GM19043 (cell line): ENCODE data around the gene DNAJC13.
A peak's percentile ranks its signal among the peaks of the same experiment; 100 is the strongest.
"Not testable (repeated sequence)": the region's sequence is repeated elsewhere in the genome, so short reads cannot be mapped to it uniquely, and the experiment has no call there.

ENCODE experiments used
- ATAC-seq: cut with Tn5 transposase; IDR thresholded peaks from one replicate; pipeline ENCODE4 v1.9.1; 2021; ENCODE audit warnings: low read depth; ENCODE audit not compliant: unreplicated experiment

The DNAJC13 gene

DNA sequence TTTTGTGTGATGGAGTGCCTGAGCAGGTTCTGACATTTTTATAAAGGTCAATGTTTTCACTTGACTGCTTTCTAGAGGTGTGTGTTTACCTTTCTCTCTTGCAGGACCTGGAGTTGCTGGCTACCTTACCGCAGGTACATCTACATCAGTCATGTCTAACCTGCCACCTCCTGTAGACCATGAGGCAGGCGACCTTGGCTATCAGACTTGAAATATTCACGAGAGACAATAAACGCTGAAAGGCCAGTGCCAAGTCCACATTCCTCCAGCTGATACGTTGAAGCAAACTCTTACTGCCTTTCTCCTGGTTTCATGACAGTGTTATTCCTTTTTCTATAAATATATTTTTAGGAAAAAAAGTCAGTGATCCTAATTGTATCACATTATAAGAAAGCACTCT is 120.8 kb downstream of the DNAJC13 start:
- ATAC-seq, result no peak

DNA sequence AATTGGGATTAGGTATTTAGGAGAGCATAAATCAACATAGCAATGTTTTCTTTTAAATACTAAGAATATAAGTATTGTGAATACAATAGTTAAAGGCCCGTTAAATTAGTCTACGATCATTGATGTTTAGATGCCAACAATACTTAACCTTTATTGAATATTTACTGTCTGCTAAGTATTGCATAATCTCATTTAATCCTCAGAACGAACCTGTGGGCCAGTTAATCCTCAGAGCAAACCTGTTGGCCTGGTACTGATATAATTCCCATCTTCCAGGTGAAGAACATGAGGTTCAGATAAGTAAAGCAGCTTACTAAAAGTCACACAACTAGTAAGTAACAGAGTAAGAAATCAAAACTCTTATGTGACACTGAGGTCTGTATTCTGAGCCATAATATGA is 122.4 kb downstream of the DNAJC13 start:
- ATAC-seq, result no peak

DNA sequence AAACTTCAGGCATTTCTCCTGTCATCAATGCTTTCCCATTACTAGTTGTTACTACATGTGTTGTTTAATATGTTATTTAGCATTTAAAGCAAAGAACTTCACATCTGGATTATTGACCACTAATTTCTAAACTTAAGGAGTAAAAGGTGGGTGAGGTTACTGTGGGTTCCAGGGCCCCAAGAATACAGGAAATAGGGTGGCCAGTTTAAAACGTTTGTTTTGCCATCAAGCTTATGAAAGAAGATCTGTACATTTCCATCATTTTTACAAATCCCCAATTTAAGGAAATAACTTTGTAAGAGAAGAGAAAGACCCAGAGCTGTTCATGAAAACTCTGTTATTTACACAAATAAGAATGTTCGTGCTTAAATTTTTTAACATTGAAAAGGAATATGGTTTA is 125.3 kb downstream of the DNAJC13 start:
- no peak for ATAC-seq

DNA sequence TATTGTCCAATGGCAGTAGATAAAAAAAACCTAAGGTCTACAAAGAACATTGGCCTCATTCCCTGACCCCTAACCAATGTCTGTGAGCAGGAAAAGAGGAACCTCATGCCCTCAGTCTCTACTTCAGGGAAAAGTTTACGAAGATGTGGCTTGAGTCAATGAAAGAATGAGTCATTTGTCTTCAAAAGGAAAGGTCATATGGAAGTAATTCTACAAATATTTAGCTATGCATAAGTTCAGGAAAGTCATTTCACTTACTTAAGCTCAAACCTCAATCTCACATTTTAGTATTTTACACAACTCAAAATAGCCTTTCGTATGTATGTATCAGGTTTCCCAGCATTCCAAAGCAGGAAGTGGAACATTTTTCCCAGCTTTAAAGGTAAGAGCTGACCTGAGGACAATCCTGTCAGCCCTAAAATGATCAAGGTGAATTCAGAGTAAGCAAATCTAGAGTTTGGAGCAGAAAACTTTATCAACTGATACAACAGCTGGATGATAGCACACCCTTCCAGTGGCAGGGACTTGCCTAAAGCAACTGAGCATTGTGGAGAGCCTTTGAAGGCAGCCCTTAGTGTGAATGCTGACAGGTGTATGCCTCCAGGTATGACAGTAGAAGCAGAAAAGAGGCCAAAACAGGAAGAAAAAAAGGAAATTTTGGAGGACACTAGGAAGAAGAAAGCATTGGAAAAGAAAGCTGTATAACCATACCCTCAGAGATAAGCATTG is 125.9 kb downstream of the DNAJC13 start:
- no peak for ATAC-seq

DNA sequence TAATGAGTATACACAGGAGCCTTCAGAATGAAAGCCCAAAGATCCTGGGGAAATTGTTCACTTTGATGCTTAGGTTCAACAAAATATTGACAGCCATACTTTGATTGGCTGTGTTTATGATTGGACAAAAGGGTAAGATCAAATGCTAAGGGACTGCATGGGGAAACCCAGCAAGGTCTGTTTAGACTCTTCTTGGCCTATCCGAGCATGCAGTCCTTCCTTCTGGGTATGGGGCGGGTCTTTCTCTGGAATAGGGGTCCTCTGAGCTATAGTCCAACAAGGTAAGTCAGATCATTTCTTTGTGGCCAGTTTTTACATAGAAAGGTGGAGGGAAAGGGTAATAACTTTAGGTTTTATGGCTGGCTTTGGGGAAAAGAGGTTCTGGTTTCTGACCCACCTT is 126.8 kb downstream of the DNAJC13 start:
- ATAC-seq, result no peak

DNA sequence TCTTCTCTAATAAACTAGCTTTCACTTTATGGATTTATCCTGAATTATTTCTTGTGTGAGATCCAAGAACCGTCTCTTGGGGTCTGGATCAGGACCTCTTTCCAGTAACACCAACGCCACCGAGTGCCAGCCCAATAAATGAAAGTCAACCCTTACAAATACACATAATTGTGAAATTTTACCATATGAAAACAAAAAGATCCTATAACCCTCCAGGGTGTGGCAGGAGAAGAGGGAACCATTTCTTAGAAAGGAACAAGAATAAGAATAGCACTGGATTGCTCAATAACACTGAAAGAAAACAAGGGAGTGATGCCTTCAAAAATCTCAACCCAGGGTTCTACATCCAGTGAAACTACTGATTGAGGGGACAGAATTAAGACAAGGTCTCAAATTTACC is 128.2 kb downstream of the DNAJC13 start:
- no peak for ATAC-seq

DNA sequence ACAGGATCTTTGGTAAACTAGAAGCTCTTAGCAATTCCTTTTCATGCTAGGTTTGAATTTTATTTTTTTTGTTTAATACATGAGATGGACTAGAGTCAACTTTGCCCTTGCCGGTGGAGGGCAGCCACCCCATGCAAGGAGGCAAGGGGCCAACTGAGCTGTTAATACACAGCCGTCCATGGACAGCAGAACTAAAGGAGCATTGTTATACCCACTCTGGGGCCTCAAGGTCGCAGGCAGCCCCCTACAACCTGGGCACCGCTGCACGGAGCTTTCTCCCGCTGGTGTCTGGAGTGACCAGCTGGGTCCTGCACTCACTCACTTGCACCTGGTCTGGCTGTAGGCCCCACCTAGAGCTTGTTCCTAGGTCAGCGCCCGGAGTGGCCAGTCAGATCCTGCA is 131.9 kb downstream of the DNAJC13 start:
- ATAC-seq, result no peak

DNA sequence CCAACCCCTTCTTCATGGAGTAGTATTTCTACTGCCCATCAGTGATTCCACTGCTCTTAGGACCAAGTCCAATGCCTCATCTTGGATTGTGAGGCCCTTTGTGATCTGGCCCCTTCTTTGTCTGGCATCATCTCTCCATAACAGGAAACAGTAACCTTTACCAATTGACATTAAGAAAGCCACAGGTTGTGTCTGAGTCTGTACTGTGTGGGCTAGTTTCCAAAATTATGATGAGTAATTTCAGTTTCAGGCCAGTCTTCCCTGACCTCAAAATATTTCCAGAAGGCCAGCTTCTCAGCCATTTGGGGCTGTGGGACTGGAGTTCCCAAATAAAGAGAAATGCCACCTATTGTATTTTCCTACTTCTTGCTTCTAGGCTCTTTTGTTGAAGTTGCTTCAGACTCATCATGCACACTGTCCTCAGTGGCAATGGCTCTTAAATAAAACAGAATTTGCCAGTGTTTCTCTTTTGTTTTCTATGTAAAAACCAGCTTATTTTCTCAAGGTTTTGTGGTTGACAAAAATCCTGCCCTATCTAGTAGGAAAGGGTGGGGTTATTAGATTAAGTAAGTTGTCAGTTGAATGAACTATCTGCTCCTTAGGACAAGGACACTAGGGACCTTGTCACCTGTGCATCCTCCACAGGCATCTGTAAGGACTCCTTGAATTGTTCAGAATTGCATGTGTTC is 132.7 kb downstream of the DNAJC13 start:
- peak; percentile 66 for ATAC-seq

DNA sequence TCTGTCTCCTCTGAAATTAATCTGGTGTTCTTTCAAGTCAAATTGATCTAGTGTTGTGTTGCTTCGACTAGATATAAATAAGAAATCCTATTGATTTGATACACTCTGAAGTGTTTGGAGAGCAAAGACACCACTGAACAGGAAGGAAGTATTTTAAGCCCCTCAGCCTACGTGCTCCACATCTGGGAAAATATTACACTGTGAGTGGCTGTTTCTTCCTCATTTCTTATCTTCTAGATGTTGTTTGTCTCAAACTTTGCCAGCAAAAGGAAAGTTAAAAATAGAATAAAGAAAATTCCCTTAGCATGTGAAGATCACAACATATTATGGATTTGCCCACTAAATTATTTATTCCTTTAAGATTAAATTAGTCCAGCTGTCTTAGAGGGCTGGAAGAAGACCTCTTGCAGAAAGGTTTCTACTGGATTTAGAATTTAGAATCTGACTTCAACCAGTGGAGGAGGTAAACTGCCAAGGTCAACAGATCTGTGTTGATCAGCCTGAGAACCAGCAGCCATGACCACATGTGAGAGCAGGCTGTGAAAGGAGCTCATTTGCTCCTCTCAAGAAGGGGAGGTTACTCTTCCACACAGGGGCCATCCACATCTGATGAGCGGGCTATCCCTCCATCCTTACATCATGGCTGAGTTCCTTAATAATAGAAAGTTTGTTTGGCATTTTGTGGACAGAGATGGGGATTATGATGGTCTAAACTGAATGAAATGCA is 133.4 kb downstream of the DNAJC13 start:
- ATAC-seq, result no peak

DNA sequence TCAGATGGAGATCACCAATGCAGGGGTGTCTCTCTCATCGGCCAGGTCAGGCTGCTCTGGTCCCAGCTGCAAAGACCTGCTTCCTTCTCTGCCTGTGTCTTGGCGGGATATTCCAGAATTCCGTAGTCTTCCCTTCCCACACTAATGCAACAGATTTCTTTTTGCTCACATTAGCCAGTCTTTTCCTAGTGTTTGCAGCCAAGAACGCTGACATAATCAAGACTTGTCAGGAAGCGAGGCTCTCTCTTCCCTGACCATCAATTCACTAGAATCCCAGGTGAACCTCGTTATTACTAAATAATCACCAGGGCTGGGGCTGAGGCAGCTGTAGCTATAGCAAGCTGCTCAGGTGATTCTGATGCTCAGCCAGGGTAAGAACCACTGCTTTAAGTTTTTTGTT is 136.5 kb downstream of the DNAJC13 start:
- no peak for ATAC-seq

DNA sequence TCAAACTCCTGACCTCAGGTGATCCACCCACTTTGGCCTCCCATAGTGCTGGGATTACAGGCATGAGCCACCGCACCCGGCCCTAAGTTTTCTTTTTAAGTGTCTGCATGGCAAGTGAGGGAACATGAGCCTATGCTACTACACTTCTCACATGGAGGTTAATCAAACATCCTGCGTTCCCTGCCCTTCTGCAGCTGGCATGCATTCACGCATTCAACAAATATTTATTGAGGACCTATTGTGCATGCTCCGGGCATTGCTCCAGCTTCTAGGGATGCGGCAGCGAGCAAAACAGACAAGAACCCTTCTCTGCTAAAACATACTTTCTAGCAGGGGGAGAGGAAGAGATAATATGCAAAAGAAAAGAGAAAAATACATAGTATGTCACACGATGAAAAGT is 137.1 kb downstream of the DNAJC13 start:
- no peak for ATAC-seq

DNA sequence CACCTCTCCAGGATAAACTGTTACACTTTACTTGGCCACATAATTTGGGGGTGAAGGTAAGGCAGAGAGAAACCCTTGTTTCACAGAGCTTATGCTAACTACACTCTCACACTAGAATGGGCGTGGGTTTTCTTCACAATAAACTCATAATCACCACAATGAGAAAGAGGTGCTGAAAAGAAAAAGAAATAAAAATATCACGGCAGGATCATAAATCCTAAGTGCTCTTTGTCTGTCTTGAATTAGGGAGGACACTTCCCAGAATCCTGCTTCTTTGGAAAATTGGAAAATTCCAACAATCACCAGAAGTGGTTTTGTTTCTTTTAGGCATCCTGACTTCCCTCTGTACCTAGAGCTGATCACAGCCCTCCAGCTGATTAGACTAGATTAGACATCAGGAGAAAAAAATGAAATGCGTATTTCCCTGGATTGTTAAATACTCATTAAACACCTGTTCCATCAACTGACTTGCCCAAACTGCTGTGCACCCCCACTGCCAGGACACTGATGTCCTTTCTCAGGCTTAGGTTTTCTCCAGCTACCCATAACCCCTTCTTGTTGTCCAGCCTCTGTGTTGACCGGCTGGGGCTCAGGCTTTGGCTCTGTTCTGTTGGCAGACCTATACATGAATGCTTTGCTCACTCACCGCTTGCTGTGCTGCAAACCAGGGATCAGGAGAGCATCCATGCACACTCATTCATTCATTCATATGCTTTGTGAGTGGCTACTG is 138.2 kb downstream of the DNAJC13 start:
- ATAC-seq, result no peak

DNA sequence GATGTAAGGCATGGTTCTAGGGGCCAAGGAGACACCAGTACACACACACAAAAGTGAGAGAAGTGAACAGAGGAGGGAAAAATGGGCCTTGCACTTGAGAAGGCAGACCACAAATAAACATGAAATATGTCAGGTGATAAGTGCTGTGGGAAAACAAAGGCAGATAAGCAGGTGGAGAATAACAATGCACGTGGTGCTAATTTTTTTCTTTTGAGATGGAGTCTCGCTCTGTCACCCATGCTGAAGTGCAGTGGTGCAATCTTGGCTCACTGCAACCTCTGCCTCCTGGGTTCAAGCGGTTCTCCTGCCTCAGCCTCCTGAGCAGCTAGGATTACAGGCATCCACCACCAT is 138.7 kb downstream of the DNAJC13 start:
- ATAC-seq, result not testable (repeated sequence)

DNA sequence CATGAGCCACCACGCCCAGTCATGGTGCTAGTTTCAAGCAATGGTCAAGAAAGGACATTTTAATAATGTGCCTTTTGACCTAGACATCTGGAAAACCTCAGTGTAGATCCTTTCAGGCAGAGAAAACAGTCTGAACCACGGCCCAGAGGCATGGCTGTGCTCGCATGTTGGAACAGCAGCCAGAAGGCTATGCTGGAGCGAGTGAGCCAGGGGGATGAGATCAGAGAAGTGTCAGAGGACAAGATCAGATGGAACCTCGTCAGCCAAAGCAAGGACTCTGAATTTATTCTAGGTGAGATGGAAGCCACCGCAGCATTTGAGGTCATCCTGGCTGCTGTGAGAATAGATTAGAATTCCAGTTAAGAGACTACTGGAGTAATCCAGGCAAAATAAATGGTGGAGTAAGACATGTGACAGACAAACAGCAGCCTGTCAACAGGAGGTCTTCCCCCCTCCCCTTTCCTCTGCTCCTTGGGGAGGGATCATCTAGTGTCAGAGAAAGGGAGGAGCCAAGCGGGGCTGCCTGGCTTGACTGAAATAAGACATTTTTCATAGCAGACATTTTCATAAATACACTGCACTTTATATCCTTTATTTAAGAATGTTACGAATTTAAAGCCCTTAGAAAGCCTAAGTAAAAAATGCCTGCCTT is 139.3 kb downstream of the DNAJC13 start:
- no peak for ATAC-seq

DNA sequence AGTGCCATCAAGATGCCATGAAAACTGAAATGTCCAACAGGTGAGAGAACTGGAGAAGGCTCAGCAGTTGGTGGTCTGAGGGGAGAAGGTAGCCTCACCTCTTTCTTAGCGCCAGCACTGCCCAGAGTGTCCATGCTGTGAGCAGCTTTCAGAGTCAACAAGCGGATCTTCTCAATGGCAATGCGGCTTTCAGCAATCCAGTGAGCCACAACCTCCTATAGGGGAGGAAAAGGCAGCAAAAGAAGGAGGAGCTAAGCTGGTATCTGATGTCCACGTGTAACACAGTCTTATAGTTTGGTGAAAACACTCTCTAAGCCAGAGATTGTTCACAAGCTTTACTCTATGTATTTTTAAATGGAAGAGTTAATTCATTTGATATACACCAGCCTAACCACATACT is 143.7 kb downstream of the DNAJC13 start:
- no peak for ATAC-seq

DNA sequence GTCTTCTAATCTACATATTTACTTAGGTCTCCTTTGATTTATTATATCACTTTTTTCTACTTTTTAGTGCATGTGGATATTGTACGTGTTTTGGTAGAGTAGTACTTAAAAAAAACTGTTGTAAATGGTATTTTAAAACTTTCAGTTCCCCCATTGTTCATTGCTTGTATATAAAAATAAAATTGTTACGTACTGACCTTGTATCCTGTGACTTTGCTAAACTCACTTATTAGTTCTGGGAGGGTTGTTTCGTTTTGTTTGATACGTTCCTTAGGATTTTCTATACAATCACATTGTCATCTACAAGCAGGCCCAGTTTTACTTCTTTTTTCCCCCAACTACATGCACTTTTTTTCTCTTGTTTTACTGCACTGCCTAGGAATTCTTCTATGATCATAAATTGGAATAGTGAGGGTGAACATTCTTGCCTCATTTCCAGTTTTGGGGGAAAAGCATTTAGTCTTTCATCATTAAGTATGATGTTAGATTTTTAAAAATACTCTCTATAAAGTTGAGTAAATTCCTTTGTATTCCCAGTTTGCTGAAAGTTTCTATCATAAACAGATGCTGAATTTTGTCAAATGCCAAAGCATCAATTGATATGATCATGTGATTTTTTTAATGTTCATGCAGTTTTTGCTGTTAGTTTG is 146.2 kb downstream of the DNAJC13 start:
- no peak for ATAC-seq

DNA sequence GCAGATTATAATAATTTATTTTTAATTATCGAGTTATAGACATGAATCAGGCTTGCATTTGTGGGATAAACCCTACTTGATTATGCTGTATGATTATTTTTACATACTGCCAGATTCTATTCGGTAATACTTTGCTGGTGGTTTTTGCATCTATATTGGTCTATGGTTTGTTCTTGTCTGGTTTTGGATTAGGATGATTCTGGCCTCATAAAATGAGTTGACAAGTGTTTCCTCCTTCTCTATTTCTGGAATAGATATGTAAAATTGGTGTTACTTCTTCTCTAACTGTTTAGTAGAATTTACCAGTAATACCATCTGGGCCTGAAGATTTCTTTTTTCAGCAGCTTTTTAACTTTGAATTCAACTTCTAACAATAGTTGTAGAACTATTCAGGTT is 146.8 kb downstream of the DNAJC13 start:
- no peak for ATAC-seq

DNA sequence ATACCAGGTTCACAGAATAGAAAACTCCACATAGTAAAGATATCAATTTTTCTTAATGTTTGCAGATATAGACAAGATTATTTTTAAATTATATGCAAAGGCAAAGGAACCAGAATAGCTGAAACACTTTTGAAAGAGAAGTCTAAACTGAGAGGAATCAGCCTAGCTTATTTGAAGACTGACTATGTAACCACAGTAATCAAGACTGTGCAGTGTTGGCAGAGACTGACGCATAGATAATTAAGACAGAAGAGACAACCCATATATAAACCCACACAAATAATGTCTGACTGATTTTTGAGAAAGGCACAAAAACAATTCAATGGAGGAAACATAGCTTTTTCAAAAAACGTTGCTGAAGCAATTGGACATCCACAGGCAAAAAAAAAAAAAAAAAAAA is 151.1 kb downstream of the DNAJC13 start:
- no peak for ATAC-seq

DNA sequence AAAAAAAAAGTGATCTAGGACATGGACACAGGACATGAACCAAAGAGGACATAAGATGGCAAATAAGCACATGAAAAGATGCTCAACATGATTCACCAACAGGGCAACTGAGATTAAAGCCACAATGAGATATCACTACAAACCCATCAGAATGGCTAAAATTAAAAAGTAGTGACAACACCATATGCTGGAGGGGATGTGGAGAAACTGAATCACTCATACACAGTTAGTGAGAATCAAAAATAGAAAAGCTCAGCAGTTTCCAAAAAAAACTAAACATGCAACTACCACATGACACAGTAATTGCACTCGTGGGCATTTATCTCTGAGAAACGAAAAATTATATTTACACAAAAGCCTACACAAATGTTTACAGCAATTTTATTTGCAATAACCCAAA is 151.9 kb downstream of the DNAJC13 start:
- ATAC-seq, result no peak

DNA sequence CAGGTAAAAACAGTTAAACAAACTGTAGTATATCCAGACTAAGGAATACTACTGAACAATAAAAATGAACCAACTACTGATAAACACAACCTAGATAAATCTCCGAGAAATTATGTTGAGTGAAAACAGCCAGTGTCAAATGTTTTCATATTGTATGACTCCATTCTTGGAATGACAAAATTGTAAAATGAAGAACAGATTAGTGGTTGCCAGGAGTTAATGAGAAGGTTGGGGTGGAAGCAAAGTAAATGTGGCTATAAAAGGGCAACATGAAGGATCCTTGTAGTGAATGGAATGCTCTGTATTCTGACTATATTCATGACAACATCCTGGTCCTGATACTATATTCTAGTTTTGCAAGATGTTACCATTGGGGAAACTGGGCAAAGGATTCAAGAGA is 152.3 kb downstream of the DNAJC13 start:
- ATAC-seq, result no peak
